Psoas muscle (tissue), 8 donors: ENCODE data around the gene HEATR1. TPM values are rescaled to one million over a fixed set of nuclear protein-coding genes. Genes with fewer than 3 reads are reported as not detected.

Source experiments
- ATAC-seq, 4 donors: fragments of 200-7000 bp; cut with Tn5 transposase; one replicate each; pipeline ENCODE4 v1.9.1; 2020; ENCODE audit warnings: moderate library complexity in 3 of 4, mild to moderate bottlenecking in 2 of 4
- DNase-seq, 2 donors: peaks; one replicate each; pipeline ENCODE4 v3.0.0-alpha.2; 2020
- H3K27ac ChIP-seq: fragments of 200-600 bp; one replicate; pipeline ENCODE4 v1.8.0; 2022
- H3K27me3 ChIP-seq, 3 donors: fragments of 200-600 bp in 1 of 3; one replicate each; pipeline versions ENCODE4 v1.6.1 to v1.8.0; 2013 to 2022; ENCODE audit warnings: low read length in 2 of 3, mild to moderate bottlenecking in 2 of 3, moderate library complexity in 1 of 3; ENCODE audit not compliant: insufficient read depth in 3 of 3
- H3K36me3 ChIP-seq, 2 donors: fragments of 200-600 bp in 1 of 2; one replicate each; pipeline versions ENCODE4 v1.6.1 to v1.8.0; 2013 to 2022; ENCODE audit warnings: low read depth in 1 of 2, mild to moderate bottlenecking in 1 of 2, moderate library complexity in 1 of 2; ENCODE audit not compliant: insufficient read depth in 1 of 2
- H3K4me1 ChIP-seq: fragments of 200-600 bp; one replicate; pipeline ENCODE4 v1.8.0; 2022
- H3K4me3 ChIP-seq: fragments of 200-600 bp; one replicate; pipeline ENCODE4 v1.8.0; 2022; ENCODE audit warnings: mild to moderate bottlenecking
- H3K9me3 ChIP-seq: fragments of 200-600 bp; one replicate; pipeline ENCODE4 v1.8.0; 2022
- CTCF ChIP-seq: fragments of 200-600 bp; IDR thresholded peaks from one replicate; pipeline ENCODE4 v1.8.0; 2022; ENCODE audit warnings: antibody characterized with exemption
- WGBS, 3 donors: extraction: QIAGEN DNeasy Blood & Tissue Kit; methylation state at CpG; one replicate each; pipeline versions ENCODE4 v1.1.6 to v1.1.7; 2013; 5-methylcytosine and 5-hydroxymethylcytosine counted together
- intact Hi-C, 2 donors: fragments of 100-400 bp; cut with DNase I; formaldehyde crosslinking; loops; one replicate each; pipeline versions ENCODE4 v1.11.0 to v1.14.2; 2022
- long read RNA-seq, 2 donors: library from polyadenylated mRNA; unstranded; transcript quantifications; one replicate each; pipeline ENCODE4 v2.0.0, GENCODE V29; 2021
- polyA plus RNA-seq, 3 donors: library from polyadenylated mRNA; stranded (reverse); fragments of 200-250 nt; gene quantifications; one replicate each; pipeline ENCODE4 v1.2.3, GENCODE V29; 2013
- total RNA-seq, 4 donors: library from RNA; stranded (reverse); fragmentation: NEBNext Ultra II Directional in 2 of 4; extraction: Animal tissue kit (Norgen Biotek cat#: 25700) in 2 of 4; gene quantifications; one replicate each; pipeline versions ENCODE4 v1.2.1 to v1.2.4, GENCODE V29; 2021 to 2023
- donor health status: healthy with polysubstance abuse.
- donor health status: DM: no; HTN: no; CAD: no; lungs with moderate emphysema.
- donor health status: Bipolar disorder and iron deficiency.
- donor health status: healthy.
- donor health status: DM: yes; HTN: yes; CAD: no.
- donor health status: DM: no; HTN: no; CAD: no.
- donor health status: DM: no; HTN: no; CAD: no.
- donor health status: DM: yes; HTN: yes; CAD: no.

The HEATR1 gene, protein sequence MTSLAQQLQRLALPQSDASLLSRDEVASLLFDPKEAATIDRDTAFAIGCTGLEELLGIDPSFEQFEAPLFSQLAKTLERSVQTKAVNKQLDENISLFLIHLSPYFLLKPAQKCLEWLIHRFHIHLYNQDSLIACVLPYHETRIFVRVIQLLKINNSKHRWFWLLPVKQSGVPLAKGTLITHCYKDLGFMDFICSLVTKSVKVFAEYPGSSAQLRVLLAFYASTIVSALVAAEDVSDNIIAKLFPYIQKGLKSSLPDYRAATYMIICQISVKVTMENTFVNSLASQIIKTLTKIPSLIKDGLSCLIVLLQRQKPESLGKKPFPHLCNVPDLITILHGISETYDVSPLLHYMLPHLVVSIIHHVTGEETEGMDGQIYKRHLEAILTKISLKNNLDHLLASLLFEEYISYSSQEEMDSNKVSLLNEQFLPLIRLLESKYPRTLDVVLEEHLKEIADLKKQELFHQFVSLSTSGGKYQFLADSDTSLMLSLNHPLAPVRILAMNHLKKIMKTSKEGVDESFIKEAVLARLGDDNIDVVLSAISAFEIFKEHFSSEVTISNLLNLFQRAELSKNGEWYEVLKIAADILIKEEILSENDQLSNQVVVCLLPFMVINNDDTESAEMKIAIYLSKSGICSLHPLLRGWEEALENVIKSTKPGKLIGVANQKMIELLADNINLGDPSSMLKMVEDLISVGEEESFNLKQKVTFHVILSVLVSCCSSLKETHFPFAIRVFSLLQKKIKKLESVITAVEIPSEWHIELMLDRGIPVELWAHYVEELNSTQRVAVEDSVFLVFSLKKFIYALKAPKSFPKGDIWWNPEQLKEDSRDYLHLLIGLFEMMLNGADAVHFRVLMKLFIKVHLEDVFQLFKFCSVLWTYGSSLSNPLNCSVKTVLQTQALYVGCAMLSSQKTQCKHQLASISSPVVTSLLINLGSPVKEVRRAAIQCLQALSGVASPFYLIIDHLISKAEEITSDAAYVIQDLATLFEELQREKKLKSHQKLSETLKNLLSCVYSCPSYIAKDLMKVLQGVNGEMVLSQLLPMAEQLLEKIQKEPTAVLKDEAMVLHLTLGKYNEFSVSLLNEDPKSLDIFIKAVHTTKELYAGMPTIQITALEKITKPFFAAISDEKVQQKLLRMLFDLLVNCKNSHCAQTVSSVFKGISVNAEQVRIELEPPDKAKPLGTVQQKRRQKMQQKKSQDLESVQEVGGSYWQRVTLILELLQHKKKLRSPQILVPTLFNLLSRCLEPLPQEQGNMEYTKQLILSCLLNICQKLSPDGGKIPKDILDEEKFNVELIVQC (N-terminal part only)
- 10 to 100 TPM; 11.2 to 23.9 (median 17.4) TPM for total RNA-seq
- 10 to 100 TPM in 1 of 3 donors, 1 to 10 TPM in 2; 4.5 to 14.2 (median 9.6) TPM for polyA plus RNA-seq
- long read RNA-seq, donor 1, partial matches to known transcripts, result 0 of 1 reads
- long read RNA-seq, donor 1, other reads (novel, unspliced or antisense), result 1 of 1 reads
- long read RNA-seq, donor 2, full-length matches to known transcripts, result 3 of 11 reads
- long read RNA-seq, donor 2, partial matches to known transcripts, result 8 of 11 reads
- long read RNA-seq, donor 2, other reads (novel, unspliced or antisense), result 0 of 11 reads

DNA sequence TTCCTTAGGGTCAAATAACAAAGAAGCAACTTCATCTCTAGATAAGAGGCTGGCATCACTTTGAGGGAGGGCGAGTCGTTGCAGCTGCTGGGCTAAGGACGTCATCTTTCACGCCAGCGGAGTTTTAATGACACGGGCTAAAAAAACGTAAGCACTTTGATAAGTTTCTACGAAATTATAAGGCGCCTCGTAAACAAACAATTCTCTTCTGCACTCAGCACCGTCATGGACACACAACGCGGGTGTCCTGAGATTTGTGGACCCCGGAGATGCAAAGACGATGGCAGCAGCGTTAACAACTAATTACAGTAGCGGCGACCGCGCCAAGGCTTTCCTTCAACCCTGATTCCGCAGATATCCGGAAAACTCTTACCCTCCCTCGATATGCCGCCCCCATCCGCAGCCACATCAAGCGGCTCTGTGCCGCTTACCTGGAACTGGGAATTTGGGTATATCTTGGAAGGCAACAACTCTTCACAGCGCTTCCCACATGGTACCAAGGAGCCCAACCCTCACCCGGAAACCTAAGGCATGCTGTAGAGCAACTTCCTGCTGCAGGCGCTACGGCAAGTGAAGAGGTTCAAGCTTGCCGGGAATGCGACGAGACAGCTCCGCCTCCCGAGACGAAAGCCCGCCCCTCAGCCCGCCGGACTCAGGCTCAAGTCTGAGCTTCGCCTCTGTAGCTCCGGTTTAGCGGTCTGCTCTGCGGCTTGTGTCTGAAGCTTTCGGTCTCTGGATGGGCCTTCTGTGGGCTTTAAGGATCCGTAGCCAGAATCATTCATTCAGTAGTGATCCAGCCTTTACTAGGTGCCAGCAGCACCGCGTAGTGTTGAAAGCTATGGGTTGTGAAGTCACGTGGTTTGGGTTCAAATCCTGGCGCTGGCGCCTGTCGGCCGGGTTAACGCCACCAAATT is at the start of gene HEATR1:
TSS of gene HEATR1 (minus strand) at position 526 of the 914 bp plus-strand sequence. CDS start at position 105, 421 bp downstream.
- Histone ChIP-seq H3K27ac (peak within 1 kb of the TSS; percentile 89), H3K9me3 (no peaks in the 10 kb centered on the region), H3K36me3 (peaks cover 0 to 34% of the 10 kb centered on the region in 2 donors), H3K4me1 (peaks cover 14% of the 10 kb centered on the region), H3K27me3 (no peaks in the 10 kb centered on the region), H3K4me3 (peak within 1 kb of the TSS; percentile 82)
- TF ChIP-seq CTCF, result no peak
- WGBS, 3 donors, result 0 to 1% (median 0%) methylated on average over 54 of the region's 54 CpGs
- DNase-seq (peak; percentile 93 to 96), ATAC-seq (peak; percentile 97 to 98 (median 98))
- intact Hi-C loops, result loop anchor here (5.0 to 10.0 kb wide), 3 partner anchors 121 to 191 kb away; partner anchors contain the start of gene MTR (in 1 of the 2)

GRCh38 chr1:236645016-236645680 is 40.8 kb upstream of the HEATR1 start:
- no peaks in the 10 kb centered on the region for H3K27me3 ChIP-seq
- no peak overlapping the region for H3K27ac ChIP-seq
- intact Hi-C loops, result no loop called here
- WGBS, 3 donors, result 87 to 89% (median 88%) methylated on average over 5 of the region's 5 CpGs
- TF ChIP-seq CTCF, result no peak
- no peak overlapping the region for H3K4me3 ChIP-seq
- H3K4me1 ChIP-seq, result no peaks in the 10 kb centered on the region
- no peak for DNase-seq
- no peaks in the 10 kb centered on the region for H3K9me3 ChIP-seq
- ATAC-seq, result no peak
- no peaks in the 10 kb centered on the region for H3K36me3 ChIP-seq

- H3K9me3 ChIP-seq, result no peaks in the 10 kb centered on the region
- intact Hi-C loops, result no loop called here
- H3K36me3 ChIP-seq, result no peaks in the 10 kb centered on the region
- TF ChIP-seq CTCF, result no peak
- 72 to 85% (median 73%) methylated on average over 4 of the region's 4 CpGs for WGBS, 3 donors
- H3K27me3 ChIP-seq, result no peaks in the 10 kb centered on the region
- ATAC-seq, result no peak
- H3K4me1 ChIP-seq, result peaks cover 5% of the 10 kb centered on the region
- DNase-seq, result no peak
- no peak overlapping the region for H3K27ac ChIP-seq
- no peak overlapping the region for H3K4me3 ChIP-seq
Measured at GRCh38 chr1:236642763-236643162, 38.4 kb upstream of the HEATR1 start.
